Prostate gland (tissue), 2 donors: ENCODE results near the gene ALDH1L2.

ENCODE experiments used
- CTCF ChIP-seq, 4 experiments: fragments of 200-600 bp in 2 of 4; fragments of 450-650 bp in 2 of 4; sonication (generic) in 2 of 4; IDR thresholded peaks; 1 replicate in 3 of 4; 2 replicates in 1 of 4; pipeline ENCODE4 v1.5.1; 2016 to 2019; ENCODE audit warnings: antibody characterized with exemption in 4 of 4, mild to moderate bottlenecking in 2 of 4, moderate library complexity in 2 of 4
- POLR2A ChIP-seq: fragments of 450-650 bp; IDR thresholded peaks from one replicate; pipeline ENCODE4 v1.6.1; 2016; ENCODE audit warnings: antibody characterized with exemption, mild to moderate bottlenecking

GRCh38 chr12:105067511-105068031 lies 16.7 kb downstream of the ALDH1L2 start:
- TF ChIP-seq POLR2A (no peak), CTCF (IDR thresholded peaks at IDR 0.05) (no peak)
